Activated CD8-positive, alpha-beta memory T cell treated with anti-CD3 and anti-CD28 coated beads, Interleukin-2, amount 50 U/mL, for 1 hour (primary cell): ENCODE measurements around the gene GIPC3.
"Not testable (repeated sequence)": the region's sequence is repeated elsewhere in the genome, so short reads cannot be mapped to it uniquely, and the experiment has no call there.

Source experiments
- DNase-seq: peaks from one replicate; pipeline ENCODE4 v3.0.0-alpha.2; 2020; ENCODE audit errors: extremely low read depth

The GIPC3 gene

GRCh38 chr19:3618144-3618810 lies 33.0 kb downstream of the GIPC3 start:
- no peak for DNase-seq

GRCh38 chr19:3618811-3619630 lies 33.7 kb downstream of the GIPC3 start:
- DNase-seq = no peak

- no peak for DNase-seq
These were observed 34.3 kb downstream of the GIPC3 start for GRCh38 chr19:3619631-3620012.

- no peak for DNase-seq
These were observed 35.0 kb downstream of the GIPC3 start for GRCh38 chr19:3620145-3620816.

GRCh38 chr19:3620817-3621547 lies 35.7 kb downstream of the GIPC3 start:
- no peak for DNase-seq

DNA sequence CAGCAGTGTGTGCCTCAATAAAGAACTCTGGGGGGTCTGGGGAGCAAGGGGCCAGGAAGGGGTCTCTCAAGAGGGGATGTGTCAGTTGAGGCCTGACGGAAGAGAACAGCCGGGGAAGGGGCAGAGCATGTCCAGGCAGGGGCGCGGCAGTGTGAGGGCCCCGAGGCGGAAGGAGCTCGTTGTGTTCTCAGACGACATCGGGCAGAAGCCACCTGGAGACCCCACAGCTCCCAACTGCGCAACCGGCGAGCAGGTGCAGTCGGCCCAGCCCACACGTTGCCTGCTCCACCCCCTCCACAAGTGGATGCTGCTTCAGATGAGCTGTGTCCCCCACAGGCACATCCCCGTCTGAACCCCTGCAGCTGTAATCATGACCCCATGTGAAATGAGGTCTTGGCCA lies 36.4 kb downstream of the GIPC3 start:
- no peak for DNase-seq

- no peak for DNase-seq
These were observed 36.9 kb downstream of the GIPC3 start for GRCh38 chr19:3622224-3622623.

DNA sequence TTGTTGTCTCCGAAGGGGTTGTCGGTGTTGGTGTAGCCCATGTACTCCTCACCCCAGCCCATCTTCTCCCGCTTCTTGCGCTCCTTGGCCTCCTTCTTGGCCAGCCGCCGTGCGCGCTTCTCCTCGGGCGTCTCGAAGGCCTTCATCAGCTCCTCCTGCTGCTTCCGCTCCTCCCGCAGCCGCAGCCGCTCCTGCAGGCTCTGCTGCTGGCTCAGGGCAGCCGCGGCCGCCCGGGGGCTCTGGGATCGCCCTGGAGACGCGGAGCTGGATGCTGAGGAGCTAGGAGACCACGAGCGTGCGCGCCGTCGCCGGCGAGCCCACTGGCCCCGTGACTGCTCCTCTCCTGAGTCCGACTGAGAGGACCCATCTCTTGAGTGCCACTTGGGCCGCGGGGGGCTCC lies 38.4 kb downstream of the GIPC3 start:
- DNase-seq = no peak

- DNase-seq = no peak
These were observed 40.8 kb downstream of the GIPC3 start for GRCh38 chr19:3625996-3626472.

DNA sequence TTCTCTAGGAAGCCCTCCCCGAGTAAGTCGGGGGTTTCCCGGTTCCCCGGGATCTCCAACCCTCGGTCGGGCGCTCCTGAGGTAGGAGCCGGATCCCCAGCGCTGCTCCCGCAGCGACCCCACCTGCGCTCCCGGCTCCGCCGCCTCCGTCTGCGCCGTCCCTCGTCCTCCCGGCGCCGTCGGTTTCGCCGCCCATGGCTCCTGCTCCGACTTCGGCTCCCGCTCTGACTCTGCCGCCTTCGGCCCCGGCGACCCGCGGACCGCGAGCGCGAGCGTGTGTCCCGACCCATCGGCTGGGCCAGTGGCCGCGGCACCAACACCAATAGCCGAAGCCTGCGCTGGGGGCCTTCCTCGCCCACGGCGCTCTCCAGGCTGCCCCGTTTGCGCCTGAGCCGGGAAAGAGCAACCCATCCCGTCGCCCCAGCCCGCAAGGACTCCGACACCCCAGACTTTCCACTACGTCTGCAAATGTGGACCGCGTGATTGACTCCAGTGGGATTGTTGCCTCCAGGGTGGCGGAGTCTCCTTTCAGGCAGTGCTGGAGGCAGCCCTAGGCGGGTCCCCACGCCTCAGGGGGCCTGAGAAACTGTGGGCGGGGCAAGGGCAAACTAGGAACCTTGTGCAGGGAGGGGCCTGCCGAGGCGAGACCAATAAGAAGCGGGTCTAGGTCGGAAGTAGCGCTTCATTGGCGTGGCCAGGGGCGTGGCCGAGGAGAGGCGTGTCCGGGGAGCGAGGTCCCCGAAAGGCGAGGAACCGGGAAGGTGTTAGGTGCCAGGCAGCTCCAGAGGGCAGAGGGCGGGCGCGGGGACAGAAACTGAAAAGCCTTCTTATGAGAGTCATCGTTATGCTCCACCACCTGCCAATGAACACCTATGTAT lies 41.4 kb downstream of the GIPC3 start, which contains the start of gene CACTIN:
CACTIN (minus strand) TSS at position 318 of the 878 bp plus-strand sequence; CDS start at position 290, 28 bp downstream.
- DNase-seq = peak; percentile 96

- no peak for DNase-seq
These were observed 42.1 kb downstream of the GIPC3 start for GRCh38 chr19:3627351-3627723.

- not testable (repeated sequence) for DNase-seq
These were observed 43.5 kb downstream of the GIPC3 start for GRCh38 chr19:3628766-3629165.

- no peak for DNase-seq
These were observed 46.0 kb downstream of the GIPC3 start for GRCh38 chr19:3631053-3631861.

GRCh38 chr19:3632098-3632497 lies 46.8 kb downstream of the GIPC3 start:
- DNase-seq = no peak

GRCh38 chr19:3632739-3633558 lies 47.7 kb downstream of the GIPC3 start:
- no peak for DNase-seq

DNA sequence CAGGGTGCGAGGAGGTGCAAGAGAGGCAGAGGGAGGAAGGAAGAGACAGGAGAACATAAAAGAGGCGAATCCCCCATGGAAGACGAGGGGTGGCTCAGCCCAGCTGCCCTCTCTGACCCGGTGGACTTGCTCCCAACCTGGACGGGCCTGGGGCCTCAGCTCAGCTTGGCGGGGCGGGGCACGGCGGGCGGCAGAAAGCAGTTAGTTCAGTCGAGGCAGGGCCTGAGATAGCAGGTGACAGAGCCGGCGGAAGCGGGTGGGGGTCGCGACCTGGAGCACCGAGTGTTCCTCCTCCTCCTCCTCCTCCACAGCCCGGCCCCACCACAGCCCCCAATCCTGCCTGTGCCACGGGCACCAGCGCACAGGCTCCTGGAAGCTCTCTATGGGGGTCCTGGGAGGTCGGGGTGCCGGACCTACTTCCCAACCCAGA lies 48.3 kb downstream of the GIPC3 start:
- no peak for DNase-seq

- no peak for DNase-seq
These were observed 49.3 kb downstream of the GIPC3 start for GRCh38 chr19:3634496-3635045.

GRCh38 chr19:3636506-3636905 lies 51.2 kb downstream of the GIPC3 start:
- DNase-seq = no peak

DNA sequence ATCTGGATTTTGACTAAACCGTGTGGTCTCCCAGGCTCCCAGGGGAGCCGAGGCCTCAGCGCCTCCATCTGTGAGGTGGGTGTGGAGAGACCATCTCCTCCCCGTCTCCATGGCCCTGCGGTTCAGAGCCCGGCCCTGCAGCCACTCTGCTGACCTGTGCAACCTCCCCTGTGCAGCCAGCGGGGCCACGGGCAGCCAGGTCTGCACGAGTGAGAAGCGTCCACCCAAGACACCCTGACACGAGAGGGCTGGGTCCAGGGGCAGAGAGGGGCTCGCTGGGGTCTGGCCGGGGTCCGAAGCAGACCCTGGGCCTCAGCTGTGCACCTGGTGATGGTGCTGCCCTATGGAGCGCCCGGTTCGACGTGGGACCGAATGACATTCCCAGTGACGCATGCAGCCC lies 51.7 kb downstream of the GIPC3 start:
- DNase-seq = no peak
